Neural cell (in vitro differentiated cells): ENCODE measurements around the gene EVA1B.

Experiments
- CTCF ChIP-seq: fragments of 450-650 bp; IDR thresholded peaks from 2 replicates; pipeline ENCODE4 v1.5.1; 2014; ENCODE audit warnings: antibody characterized with exemption, mild to moderate bottlenecking, moderate library complexity; ENCODE audit not compliant: poor library complexity, severe bottlenecking
- EP300 ChIP-seq: fragments of 450-650 bp; conservative IDR thresholded peaks from 2 replicates; pipeline ENCODE4 v1.6.1; 2014; ENCODE audit warnings: antibody characterized with exemption, mild to moderate bottlenecking, moderate library complexity; ENCODE audit not compliant: poor library complexity, severe bottlenecking
- EZH2 ChIP-seq: fragments of 200-600, 300-800 bp; shearing (Covaris generic), sonication (generic); IDR thresholded peaks from 2 replicates; pipeline ENCODE4 v1.6.1; 2014; ENCODE audit warnings: antibody characterized with exemption, low read length, borderline replicate concordance, mild to moderate bottlenecking; ENCODE audit not compliant: insufficient read depth, poor library complexity, severe bottlenecking
- POLR2AphosphoS5 ChIP-seq: IDR thresholded peaks from 2 replicates; pipeline ENCODE4 v1.6.1; 2012
- RAD21 ChIP-seq: fragments of 450-650 bp; conservative IDR thresholded peaks from 2 replicates; pipeline ENCODE4 v1.6.1; 2014; ENCODE audit warnings: antibody characterized with exemption, mild to moderate bottlenecking, moderate library complexity
- SMC3 ChIP-seq: fragments of 450-650 bp; conservative IDR thresholded peaks from 2 replicates; pipeline ENCODE4 v1.6.1; 2014; ENCODE audit warnings: antibody characterized with exemption, mild to moderate bottlenecking, moderate library complexity; ENCODE audit not compliant: poor library complexity
- TAF1 ChIP-seq: IDR thresholded peaks from 2 replicates; pipeline ENCODE4 v1.6.1; 2012; ENCODE audit warnings: low read depth

DNA sequence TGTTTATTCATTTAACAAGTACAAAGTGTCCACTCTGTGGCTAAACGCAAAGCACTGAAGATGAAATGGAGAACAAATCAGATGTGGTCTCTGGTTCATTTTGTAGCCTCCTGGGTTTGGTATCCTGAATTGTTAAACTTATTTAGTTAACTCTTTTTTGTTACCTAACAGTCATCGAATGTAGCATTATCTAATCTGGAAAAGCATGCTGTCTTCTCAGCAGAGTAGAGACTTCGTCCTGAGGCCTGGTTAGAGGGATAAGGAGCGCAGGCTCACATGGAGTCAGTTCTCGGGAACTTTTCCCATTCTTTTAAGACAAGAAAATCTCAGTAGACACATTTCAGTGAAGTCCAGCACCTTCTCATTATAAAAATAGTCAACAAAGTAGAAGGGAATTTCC is 50.4 kb downstream of the EVA1B start:
- TF ChIP-seq CTCF, result no peak
- TF ChIP-seq EZH2, result no peak
- TF ChIP-seq TAF1, result no peak
- no peak for TF ChIP-seq POLR2AphosphoS5
- TF ChIP-seq RAD21, result no peak
- TF ChIP-seq SMC3, result no peak
- no peak for TF ChIP-seq EP300
